SIG-M5 treated with dmso at 0.1 percent for 504 hours (cell line): ENCODE measurements around the gene TOGARAM2.

Source experiments
- DNase-seq: peaks from one replicate; lab custom pipeline; 2025; ENCODE audit not compliant: unreplicated experiment; lab: John Stamatoyannopoulos, UW

The TOGARAM2 gene

DNA sequence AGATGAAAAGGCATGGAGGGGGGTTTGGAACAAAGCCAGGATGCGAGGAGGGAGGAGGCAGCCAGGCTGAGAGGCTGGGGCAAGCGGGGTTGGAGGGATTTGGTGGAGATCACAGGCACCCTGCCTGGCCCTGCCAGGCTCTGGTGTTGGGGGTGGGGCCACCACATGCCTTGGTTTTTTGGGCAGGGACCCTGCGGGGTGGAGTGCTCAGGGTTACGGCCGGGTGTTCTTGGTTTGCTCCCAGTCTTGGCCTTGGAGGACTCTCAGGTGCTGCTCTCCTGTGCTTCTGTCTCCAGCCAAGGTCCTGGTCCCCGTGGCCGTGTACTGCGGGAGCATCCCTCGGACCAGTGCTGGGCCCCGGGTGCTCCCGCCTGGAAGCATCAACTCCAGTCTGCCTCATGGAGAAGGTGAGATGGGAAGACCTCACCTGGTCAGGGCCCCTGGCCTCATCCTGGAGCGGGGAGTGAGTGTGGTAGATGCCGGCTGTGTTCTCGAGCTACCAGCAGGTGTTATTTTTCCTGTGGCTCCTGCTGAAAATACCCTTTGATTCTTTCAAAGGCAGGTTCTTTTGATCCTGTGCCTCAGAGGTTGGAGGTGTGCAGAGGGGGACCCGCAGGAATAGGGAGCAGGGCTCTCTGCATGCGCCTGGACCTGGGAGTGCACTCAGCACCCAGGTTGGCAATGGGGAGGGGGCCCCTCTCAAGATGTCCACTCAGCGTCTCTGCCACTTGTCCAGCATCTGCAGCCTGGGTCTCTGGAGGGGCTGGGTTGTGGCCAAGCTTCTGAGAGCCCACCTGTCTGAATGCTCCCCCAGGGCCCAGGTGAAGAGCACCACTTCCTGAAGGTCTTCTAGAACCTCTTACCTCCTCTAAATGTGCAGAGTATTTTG, 17.0 kb downstream of the TOGARAM2 start:
- DNase-seq, result no peak

DNA sequence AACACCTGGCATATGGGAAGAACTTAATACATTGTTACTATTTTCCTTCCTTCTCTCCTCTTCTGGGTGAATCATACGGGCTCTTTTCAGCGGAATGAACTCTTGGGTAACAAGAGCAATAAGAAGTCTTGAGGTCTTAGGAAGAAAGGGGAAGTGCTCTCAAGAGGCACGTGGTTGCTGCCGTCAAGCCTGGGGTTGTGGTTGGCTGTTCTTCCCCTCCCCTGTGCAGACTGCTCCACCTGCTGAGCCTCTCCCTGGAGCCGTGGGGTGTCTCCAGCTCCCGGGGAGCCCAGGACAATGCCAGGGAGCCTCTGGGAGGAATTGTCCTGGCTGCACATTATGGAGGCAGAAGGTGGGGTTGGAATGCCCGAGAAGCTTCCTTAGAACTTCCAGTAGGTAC, 19.4 kb downstream of the TOGARAM2 start:
- peak; percentile 99 for DNase-seq

DNA sequence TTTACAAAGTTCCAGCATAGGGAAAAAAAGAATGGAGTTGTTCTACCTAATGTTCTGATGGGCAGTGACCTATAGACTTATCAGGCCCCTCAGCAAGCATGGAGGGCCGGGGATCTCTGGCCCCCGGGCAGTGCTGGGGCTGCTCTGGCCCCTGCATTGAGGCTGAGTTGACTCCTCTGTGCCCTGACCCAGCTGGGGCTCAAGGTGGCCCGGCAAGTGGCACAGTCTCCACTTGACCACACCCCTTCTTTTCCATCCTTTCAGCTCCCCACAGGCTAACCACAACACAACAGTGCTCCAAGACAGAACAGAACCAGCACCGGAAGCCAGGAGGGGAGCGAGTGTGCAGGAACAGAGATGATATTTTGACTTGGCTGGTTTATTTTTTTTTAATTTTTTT, 19.9 kb downstream of the TOGARAM2 start:
- DNase-seq, result no peak

DNA sequence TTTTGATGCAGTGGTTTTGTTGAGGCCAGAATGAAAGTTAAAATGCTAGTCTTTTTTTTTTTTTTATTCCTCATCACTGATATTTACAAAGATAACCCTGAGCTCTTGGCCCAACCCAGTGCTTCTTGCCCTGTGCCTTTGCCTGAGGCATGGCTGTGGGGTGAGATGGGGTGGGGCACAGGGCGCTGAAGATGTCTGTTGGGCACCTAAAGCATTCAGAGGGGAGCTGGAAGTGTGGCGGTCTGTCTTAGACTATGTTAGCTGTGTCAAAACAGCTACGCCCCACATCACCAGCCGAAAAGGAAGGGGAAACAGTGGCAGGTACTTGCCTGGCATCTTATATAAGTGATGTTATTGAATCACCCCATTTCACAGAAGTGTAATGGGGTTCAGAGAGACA, 20.7 kb downstream of the TOGARAM2 start:
- no peak for DNase-seq

DNA sequence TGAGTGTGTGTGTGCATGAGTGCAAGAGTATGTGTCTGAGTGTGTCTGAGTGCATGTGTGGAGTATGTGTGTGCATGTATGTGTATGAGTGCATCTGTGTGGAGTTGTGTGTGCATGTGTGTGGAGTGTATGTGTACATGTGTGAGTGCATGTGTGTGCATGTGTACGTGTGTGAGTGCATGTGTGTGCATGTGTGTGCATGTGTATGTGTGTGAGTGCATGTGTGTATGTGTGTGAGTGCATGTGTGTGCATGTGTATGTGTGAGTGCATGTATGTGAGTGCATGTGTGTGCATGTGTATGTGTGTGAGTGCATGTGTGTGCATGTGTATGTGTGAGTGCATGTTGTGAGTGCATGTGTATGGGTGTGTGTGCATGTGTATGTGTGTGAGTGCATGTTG, 23.7 kb downstream of the TOGARAM2 start:
- DNase-seq, result no peak

DNA sequence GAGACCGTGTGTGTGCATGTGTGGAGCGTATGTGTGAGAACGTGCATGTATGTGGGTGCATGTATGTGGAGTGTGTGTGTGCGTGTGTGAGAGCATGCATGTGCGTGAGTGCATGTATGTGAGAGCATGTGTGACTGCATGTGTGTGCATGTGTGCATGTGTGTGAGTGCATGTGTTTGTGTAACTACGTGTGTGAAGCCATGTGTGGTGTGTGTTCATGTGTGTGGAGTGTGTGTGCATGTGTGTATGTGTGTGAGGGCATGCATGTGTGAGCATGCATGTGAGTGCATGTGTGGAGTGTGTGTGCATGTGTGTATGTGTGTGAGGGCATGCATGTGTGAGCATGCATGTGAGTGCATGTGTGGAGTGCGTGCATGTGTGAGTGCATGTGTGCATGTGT, 24.2 kb downstream of the TOGARAM2 start:
- DNase-seq, result no peak

DNA sequence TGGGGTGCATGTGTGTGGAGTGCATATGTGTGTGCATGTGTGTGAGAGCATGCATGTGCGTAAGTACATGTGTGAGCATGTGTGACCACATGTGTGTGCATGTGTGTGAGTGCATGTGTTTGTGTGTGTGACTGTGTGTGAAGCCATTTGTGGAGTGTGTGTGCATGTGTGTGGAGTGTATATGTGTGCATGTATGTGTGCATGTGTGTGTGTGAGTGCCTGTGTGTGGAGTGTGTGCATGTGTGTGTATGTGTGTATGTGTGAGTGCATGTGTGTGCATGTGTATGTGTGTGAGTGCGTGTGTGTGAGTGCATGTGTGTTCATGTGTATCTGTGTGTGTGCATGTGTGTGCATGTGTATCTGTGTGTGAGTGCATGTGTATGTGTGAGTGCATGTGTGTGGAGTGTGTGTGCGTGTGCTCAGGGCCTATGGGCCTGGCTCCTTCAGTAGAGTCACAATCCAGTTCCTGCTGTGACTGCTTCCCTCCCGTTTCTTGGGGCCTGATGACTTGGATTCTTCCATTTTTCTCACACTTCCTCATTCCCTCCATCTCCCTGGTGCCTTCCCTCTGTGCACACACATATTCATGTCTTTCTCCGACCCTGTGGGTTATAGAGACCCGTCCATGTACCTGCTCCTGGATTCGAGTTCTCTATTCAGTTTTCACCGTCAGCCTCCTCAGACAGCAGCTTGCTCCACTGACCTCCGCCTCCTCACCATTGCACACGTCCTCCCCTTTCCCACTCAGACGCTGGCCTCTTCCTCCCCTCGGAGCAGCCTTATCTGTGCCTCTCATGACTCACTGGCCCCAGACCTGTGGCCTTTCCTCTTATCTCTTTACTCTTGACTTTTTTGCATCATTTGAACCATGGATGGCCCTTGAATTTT, 25.2 kb downstream of the TOGARAM2 start:
- peak; percentile 26 for DNase-seq

DNA sequence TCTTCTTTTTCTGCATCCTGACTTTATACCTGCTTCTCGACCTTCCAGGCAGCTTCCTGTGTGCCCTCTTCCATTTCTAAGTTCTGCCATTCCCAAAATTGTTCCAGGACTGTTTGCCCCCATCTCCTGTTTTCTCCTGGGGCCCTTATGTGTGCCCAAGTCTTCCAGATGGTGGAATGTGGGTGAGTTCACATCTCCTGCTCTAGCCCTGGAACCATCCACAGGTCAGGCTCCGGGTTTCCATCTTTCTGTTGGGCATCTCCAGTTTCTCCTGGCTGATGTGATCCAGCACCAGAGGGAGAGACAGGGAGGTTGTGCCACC, 25.8 kb downstream of the TOGARAM2 start:
- no peak for DNase-seq

DNA sequence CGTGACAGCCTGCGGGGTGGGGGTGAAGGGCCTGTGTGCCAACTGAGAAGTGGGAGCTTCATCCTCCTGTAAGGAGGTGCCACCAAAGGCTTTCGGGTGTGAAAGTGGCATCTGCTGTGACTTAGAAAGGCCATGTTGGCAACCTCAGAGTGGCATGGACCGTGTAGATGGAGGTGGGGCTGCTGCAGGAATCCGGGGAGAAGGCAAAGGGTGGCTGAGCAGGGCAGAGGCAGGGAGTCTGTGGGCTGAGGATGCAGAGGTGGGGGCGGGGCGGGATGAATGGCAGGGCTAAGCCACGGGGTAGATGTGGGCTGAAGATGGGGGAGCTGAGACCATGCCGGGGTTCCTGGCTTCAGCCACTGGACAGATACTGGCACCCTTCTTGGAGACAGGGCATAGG, 28.2 kb downstream of the TOGARAM2 start:
- DNase-seq, result no peak

DNA sequence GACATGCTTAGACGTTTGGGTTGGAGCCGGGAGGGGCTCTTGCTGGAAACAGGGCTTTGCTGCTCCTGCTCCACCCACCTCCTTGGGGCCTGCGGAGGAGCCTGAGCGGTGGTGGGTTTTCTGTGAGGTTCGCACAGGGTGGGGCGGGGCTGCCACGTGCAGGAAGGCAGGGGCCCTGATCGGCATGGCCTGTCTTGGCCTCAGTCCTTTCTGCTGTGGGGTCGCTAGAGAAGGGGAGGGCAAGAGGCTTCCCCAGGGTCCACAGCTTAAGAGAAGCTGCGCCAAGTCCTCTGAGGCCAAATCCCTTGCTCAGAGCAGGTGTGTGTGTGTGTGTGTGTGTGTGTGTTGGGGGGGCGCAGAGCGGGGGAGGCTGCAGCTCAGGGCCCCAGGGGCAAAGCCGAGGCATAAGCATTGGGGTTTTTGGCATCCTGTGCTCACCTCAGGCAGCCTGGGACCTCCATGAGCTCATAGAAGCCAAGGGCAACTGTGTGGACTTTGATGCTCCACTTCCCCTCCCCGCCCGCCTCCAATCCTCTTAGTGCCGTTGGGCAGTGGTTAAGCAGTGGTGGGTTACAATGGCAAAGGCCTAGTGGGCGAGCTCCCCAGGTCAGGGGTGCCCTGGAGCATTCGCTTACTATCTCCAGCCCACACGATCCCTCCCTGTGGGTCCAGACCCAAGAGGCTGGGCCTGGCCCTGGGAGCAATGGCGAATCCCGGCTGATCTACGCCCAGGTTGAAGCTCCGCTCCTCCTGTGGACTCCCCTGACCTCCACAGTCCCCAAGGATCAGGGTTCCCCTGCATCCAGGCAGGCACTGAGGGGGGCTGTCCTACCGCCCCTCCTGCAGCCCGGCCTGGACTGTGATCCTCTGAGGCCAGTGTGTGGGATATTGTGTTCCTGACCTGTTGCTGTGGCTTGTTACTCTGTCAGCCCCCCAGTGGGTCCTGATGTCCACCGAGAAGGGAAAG, 28.9 kb downstream of the TOGARAM2 start:
- no peak for DNase-seq

DNA sequence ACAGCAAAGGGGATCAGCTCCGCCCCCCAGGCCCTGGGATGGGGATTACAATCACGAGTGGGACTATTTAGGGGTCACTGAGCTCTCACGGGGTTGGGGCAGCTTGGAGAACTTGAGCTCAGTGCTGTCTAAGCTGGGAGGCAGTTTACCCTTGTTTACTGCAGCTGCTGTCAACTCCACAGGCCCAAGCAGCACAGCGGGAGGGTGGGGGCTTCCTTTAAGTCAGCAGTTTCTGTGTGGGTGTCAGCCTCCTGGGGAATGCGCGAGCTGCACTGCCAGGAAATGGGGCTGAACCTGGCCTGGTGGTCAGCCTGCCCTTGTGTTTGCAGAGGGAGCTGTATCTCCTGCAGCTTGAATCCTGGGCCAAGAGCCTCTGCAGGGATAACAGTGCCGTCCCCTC, 29.8 kb downstream of the TOGARAM2 start:
- no peak for DNase-seq

DNA sequence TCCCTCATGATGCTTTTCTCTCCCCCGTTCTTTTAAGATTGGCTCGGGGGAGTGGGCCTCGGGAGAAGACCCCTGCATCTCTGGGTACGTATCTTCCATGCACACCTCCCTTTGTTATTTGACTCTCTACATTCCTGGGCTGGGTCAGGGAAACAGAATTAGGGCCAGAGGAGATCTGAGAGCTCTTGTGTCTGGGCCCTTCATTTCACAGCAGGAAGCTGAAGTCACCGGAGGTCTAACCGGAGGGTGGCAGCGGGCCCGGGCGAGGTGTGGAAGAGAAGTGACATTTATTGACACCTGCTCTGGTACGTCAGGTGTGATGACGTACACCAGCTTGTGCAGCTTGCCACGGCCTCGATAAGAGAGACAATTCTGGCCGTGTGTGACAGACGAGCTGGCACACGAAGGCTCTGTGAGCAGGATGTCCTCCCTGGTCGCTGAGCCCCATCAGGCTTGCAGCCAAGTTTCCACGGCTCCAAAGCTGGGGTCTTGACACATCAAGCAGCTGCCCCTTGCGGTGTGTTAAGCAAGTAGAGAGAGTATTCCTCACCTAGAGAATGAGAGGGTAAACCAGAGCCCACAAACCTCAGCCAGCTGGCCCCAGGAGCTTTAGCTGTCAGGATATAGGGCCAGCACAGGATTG, 30.4 kb downstream of the TOGARAM2 start:
- no peak for DNase-seq

DNA sequence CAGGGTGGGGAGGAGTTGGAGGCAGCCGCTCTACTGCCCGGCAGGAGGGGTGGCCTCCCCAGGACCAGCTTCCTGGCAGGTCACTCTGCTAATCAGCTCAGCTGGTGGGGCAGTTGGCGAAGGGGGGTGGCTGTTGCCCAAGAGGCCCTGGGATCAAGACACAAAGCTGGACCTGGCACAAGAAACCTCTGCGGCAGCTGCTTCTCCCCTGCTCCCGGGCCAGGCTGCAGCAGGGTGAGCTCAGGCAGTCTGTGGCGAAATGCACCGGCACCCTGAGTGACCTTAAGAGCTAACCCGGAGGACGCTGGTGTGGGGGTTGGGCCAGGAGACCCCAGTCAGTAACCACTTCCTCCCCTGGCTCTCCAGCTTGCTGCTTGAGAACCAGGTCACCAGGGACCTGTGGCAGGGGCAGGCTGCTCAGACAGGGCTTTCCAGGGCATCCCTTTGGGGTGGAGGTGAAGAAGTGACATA, 31.1 kb downstream of the TOGARAM2 start:
- peak; percentile 15 for DNase-seq

DNA sequence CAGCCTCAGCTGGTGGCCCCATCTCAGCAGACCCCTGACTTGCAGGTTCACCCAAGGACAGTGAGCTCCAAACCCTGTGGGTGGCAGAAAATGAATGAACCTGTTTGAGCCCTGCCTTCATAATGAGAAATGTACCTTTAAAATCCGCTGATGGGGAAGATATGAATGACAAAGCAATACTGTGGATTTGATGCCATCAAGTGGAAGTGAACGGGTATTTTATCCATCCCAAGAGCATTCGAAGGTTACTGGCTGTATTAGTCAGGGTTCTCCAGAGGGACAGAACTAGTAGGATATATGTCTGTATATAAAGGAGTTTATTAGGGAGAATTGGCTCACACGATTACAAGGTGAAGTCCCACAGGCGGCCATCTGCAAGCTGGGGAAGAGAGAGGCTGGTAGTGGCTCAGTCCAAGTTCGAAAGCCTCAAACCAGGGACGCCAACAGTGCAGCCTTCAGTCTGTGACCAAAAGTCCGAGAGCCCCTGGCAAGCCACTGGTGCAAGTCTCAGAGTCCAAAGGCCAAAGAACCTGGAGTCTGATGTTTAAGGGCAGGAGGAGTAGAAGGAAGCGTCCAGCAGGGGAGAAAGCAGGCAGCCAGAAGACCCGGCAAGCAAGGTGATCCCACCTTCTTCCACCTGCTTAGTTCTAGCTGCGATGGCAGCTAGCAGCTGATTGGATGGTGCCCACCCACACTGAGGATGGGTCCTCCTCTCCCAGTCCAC, 32.1 kb downstream of the TOGARAM2 start:
- DNase-seq, result peak; percentile 4

DNA sequence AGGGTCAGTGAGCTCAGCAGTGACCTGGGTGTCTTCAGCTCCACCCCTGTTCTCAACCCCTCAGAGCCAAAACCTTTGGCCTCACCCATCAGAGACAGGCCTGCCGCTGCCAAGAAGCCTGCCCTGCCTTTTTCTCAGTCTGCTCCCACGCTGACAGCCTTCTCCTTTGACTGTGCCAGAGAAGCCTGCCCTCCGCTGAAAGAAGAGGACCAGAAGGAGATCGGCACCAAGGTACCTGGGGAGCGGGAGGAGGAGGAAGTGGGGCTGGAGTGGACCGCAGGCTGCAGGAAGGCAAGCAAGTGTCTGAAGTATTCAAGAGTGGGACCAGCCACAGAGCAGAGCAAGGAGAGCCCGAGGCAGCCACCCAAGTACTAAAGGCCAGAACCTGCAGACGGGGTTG, 33.2 kb downstream of the TOGARAM2 start:
- no peak for DNase-seq

DNA sequence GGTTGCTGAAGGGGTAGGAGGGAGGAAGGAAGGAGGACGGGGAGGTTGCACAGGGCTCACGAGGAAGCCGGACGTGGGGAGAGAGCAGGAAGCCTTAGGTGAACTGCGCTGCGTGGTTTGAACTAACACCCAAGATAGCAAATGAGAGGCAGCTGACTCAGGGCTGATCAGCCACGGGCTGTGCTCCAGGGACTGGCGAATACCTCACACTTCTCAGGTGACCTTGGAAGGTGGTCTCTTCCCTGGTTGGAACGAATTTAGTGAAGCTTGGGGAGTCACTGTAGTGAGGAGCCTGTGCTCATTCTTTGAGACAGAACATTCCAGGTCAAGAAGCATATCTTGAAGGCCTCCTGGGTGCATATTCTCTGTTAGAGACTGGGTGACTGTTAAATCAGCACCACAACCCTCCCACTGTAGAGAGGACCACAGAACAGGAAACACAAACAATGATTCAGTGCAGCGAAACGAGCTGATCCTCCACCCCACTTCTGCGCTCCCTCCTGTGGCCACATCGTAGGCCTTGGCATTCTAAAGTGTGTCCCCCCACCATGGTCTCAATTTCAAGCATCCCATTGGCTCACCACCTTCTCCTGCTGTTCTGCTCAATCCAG, 33.8 kb downstream of the TOGARAM2 start:
- DNase-seq, result peak; percentile 14

DNA sequence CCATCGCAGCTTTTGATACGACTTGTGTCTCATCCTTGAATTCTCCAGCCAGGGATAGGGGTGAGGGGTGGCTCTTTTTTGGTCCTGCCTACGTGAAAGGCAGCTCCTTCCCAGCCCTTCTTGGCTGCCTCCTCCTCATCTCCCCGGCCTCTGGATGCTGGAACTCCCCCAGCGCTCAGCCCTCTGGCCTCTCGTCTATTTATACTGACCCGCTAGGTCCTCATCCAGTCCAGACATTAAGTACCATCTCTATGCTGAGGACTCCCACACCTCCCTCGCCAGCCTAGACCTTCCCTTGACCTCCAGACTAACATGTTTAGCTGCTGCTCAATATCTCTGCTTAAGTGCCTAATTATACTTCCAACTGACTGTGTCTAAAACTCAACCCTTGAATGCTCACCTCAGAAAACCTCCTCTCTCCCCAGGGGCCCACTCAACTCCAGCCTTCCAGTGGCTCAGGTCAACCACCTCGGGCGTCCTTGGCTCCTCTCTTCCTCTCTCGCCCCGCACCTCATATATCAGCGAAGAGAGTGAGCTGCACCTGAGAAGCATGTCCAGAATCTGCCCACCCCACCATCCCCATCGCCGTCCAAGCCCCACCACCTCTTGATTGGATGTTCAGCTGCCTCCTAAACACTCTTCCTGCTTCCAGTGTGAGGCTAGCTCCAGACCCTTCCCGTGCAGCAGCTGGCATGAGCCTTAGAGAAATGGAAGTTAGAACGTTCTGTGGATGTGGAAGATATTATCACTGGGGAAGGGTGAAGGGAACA, 34.8 kb downstream of the TOGARAM2 start:
- no peak for DNase-seq

DNA sequence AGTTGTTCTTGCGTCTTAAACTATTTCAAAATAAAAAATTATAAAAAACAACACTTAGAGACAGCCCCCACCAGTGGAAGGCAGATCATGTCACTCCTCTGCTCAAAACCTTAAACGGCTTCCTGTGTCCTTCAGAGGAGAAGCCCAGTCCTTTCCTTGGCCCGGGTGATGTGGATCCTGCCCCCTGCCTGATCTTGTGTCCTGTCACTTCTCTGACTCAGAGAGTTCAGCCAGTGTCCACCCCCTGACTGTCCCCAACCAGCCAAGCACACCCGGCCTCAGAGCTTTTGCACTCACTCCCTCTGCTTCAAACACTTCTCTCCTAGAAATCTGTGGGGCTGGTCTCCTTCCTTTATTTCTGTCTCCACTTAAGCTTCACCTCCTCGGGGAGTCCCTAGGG, 35.4 kb downstream of the TOGARAM2 start:
- no peak for DNase-seq
